PC-3 (cell line): ENCODE results near the gene BCAS3.

ENCODE experiments used
- EZH2phosphoT487 ChIP-seq: fragments of 300-600 bp; sonication (generic); IDR thresholded peaks from 2 replicates; pipeline ENCODE4 v1.6.1; 2018; ENCODE audit warnings: mild to moderate bottlenecking, antibody characterized with exemption, low read length, borderline replicate concordance
- TF ChIP-seq, protein P1 (sequence below): fragments of 300-600 bp; sonication (generic); conservative IDR thresholded peaks from 2 replicates; pipeline ENCODE4 v1.5.1; 2017; ENCODE audit warnings: antibody characterized with exemption, low read depth, mild to moderate bottlenecking, low read length

DNA sequence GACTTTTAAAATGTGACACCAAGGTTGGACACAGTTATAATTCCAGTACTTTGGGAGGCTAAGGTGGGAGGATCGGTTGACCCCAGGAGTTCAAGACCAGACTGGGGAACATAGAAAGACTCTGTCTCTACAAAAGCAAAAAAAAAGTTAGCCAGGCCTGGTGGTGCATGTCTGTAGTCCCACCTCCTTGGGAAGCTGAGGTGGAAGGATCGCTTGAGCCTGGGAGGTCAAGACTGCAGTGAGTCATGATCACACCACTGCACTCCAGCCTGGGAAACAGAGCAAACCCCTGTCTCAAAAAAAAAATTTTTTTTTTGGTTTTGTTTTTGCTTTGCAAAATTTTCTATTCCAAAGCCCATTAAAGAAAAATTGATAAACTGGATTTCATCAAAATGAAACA, 281.4 kb downstream of the BCAS3 start:
- TF ChIP-seq, protein P1, sequence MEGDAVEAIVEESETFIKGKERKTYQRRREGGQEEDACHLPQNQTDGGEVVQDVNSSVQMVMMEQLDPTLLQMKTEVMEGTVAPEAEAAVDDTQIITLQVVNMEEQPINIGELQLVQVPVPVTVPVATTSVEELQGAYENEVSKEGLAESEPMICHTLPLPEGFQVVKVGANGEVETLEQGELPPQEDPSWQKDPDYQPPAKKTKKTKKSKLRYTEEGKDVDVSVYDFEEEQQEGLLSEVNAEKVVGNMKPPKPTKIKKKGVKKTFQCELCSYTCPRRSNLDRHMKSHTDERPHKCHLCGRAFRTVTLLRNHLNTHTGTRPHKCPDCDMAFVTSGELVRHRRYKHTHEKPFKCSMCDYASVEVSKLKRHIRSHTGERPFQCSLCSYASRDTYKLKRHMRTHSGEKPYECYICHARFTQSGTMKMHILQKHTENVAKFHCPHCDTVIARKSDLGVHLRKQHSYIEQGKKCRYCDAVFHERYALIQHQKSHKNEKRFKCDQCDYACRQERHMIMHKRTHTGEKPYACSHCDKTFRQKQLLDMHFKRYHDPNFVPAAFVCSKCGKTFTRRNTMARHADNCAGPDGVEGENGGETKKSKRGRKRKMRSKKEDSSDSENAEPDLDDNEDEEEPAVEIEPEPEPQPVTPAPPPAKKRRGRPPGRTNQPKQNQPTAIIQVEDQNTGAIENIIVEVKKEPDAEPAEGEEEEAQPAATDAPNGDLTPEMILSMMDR: no peak
- TF ChIP-seq EZH2phosphoT487: no peak
